ENCODE results near the gene ADGRG7.
"Not testable (repeated sequence)": the region's sequence is repeated elsewhere in the genome, so short reads cannot be mapped to it uniquely, and the experiment has no call there.

The ADGRG7 gene

GRCh38 chr3:100647657-100648056 is 38.3 kb downstream of the ADGRG7 start:
- DNase-seq (ENCODE audit: low read depth in 2 of 2): no peak

DNA sequence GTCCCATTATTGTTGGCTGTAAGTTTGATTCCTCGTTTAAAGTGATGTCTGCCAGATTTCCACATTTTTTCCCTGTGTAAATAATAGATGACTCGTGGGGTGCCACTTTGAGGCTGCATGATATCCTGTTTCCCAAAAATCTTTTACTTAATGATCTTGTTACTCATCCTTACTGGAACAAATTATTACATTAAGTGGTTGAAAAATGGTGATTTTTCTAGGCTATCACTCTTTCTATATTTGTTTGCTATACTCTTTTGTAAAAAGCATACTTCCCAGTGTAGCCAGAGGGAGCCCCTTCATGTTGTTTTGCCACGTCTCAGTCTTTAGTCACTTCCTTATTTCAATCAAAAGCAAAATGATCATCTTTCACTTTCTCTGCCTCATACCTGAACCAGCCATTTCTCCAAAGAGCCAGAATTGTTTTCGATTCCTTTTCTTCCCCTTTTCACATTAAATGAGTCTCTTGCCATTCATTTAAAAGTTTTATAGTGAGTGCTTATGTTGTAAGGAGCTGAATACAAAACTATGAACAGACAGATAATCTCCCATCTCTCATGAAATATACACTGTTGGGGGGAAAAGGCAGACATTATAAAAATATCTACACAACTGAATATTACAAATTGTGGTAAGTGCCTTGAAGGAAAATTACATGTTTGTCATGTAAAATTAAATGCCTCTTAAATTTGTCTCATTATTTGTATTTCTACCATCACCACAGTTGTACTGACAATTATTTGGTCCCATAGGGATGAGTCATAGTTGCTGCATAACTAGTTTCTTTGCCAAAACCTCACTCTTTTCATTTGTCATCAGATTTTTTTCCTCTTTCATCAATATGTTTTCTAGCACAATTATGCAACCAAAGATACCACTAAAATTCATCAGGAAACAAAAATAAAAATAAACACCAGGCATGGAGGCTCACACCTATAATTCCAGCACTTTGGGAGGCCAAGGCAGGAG is 41.5 kb downstream of the ADGRG7 start:
- no peak for DNase-seq (ENCODE audit: low read depth in 2 of 2)

- DNase-seq (ENCODE audit: low read depth in 2 of 2): no peak
Measured at GRCh38 chr3:100653604-100654294, 44.3 kb downstream of the ADGRG7 start.

- DNase-seq (ENCODE audit: low read depth in 2 of 2): no peak
Measured at GRCh38 chr3:100656945-100657344, 47.5 kb downstream of the ADGRG7 start.

GRCh38 chr3:100661294-100661693 is 51.9 kb downstream of the ADGRG7 start:
- not testable (repeated sequence) for DNase-seq (ENCODE audit: low read depth in 2 of 2)

DNA sequence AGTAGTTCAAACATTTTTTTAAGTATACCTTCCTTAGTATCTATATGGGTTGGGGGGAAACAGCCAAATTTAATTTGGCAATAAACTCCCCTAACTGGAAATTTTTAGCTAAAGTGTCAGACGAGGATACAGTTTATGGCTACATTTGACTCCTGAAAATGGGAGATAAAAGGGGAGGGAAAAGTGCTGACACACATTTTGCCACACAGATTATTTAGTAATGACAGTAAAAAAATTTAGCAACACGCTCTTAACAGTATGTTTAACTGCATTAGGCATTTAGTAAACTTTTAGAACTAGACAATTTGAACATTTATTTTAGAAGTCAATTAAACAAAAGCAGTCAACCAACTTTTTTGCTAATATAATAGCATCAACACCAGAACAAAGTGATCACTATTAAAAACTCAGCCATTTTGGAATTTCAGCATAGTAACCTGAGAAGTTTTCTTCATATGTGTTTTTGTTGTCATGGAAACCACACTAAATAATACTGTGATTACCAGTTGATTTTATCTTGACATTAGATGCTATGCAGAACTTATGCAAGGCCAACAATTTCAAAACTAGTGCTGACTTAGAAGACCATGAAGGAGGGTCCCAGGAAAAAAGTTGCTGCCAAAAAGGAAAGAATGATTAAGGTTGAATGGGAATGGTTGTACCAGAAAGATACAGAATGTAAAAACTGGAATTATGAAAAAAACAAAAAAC is 52.9 kb downstream of the ADGRG7 start:
- DNase-seq (ENCODE audit: low read depth in 2 of 2): no peak

DNA sequence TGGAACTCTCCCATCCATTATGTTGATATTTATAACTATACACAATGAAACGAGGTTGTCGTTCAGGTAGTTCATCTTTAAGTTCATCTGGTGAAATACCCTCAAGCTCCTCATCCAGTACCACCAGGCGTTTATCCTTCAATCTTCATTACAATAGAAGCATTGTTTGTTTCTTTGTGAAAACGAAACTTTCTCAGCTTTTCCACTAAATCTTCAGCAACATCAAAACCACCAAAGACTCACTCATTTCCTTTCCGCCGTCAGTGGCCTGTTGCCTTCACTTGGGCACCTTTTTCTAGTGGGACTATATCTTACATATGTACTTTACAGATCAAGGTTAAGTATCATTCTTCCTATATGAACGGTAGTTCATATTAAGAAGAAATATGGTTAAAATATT is 55.8 kb downstream of the ADGRG7 start:
- no peak for DNase-seq (ENCODE audit: low read depth in 2 of 2)

GRCh38 chr3:100666699-100667098 is 57.3 kb downstream of the ADGRG7 start:
- not testable (repeated sequence) for DNase-seq (ENCODE audit: low read depth in 2 of 2)

GRCh38 chr3:100667316-100667715 is 57.9 kb downstream of the ADGRG7 start:
- DNase-seq (ENCODE audit: low read depth in 2 of 2): not testable (repeated sequence)

- not testable (repeated sequence) for DNase-seq (ENCODE audit: low read depth in 2 of 2)
Measured at GRCh38 chr3:100670995-100671394, 61.6 kb downstream of the ADGRG7 start.

DNA sequence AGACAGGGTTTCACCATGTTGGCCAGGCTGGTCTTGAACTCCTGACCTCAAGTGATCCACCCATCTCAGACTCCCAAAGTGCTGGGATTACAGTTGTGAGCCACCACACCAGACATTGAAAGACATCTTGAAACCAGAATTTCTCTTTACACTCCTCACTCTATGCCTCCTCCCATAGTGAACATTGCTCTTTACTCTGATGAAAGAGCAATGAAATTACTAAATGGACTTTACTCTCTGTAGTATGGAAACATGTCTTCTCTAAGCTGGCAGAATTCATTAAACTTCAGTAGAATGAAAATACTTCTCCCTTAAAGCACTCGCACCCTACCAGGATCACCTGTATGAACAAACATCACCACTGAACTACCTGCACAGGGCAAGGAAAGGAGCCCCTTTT is 72.1 kb downstream of the ADGRG7 start:
- no peak for DNase-seq (ENCODE audit: low read depth in 2 of 2)

DNA sequence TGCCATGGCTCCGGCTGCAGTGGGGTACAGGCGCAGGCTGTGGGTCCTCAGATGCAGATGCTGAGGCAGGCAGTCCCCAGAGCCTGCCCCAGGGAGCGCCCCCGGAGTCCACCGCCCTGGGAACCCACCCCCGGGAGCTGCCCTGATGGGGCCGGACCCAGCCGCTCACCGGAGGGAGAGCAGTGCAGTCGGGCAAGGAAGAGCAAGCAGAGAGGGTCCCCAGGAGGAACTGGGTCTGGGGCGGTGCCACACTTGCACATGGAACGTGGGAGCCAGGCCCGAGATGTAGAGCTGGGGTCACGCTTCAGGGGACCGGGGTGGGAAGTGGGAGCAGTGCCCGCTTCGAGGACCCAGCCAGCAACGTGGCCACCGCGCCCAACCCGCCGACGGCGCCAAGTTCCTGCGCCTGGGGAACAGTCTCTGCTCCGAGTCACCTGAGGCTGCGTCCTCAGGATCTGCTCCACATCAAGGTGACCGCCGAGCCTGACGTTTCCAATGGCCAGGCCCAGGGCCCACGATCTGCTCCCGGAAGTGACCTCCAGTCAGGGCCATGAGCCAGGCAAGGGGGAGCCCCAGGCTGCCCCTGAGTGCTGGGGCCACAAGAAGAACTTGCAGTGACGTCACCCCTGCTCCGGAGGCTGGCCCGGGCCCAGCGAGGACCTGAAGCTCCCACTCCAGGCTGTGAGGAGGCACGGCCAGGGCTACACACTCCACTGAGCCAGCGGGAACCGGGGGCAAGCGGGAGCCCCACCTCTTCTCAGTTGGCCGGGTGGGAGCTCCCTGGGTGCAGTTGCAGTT is 72.9 kb downstream of the ADGRG7 start:
- no peak for DNase-seq (ENCODE audit: low read depth in 2 of 2)

DNA sequence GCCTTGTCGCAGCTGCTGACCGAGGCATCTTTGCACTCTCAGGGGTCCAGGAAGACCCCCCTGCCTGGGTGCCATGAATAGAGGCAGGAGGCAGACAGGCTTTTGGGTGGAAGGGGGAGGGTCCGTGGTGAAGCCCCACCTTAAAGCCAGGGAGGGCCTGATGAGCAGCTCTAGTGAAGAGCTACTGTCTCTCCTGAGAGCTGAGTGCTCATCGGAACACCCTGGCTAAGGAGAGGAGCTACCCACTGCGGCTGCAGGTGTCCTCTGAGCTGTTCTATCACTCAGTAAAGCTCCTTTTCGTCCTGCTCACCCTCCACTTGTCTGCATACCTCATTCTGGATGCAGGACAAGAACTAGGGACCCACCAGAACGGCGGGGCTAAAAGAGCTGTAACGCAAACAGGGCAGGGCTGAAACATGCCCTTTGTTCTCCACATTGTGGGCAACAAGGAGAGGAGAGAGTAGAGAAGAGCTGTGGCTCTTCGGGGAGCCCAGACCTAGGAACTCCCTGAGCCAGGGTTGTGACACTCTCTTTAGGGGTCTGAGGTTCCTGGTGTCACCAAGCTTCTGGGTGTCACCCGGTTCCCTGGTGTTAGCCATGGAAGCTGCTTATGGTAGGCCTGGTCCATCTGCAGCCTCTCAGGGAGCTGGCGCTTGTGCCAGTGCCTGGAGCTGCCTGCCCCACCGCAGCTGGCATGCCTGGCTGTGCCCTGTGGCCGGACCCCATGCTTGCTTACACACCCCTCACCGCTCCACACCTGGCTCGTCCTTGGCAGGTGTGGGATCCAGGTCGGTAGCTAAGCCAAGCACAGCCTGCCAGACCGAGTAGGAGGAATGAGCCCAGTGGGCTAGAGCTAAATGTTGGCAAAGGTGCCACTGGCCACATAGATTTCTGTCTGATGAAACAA is 73.7 kb downstream of the ADGRG7 start:
- DNase-seq (ENCODE audit: low read depth in 2 of 2): no peak

- no peak for DNase-seq (ENCODE audit: low read depth in 2 of 2)
Measured at GRCh38 chr3:100693225-100693624, 83.8 kb downstream of the ADGRG7 start.

- no peak for DNase-seq (ENCODE audit: low read depth in 2 of 2)
Measured at GRCh38 chr3:100695696-100696095, 86.3 kb downstream of the ADGRG7 start.

DNA sequence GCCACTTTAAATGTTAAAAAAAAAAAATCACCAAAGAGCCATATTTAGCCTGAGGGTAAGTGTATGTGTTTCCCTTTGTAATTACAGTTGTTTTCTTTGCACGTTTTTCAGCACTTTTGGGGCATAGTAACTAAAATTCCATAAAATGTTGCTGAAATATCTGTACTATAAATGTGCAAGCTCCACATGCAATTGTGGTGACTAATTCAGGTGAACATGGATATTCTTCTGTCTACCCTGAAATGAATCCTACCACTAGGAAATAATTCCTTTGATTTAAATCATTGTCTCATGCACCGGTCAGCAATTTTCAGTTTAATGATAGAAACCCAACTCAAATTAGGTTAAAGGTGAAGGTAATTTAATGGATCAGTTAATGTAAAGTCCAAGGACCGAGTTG is 86.8 kb downstream of the ADGRG7 start:
- no peak for DNase-seq (ENCODE audit: low read depth in 2 of 2)

DNA sequence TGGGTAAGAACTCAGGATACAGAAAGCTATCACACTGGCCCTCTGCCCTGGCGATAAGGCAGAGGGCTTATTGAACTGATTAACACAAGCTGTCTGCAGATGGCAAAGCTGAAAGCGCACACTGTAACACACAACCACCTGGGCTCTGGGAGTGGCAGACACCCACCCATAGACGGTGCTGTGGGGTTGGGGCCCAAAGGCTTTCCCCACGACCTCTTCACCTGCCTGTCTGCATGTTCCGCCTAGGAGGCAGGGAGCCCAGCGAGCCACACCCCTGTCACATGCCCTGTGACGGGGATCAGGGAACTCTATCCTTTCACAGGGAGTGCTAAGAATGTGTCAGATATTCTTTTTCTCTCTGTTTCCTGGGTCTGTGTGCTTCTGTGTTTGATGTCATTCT is 87.8 kb downstream of the ADGRG7 start:
- DNase-seq (ENCODE audit: low read depth in 2 of 2): no peak

GRCh38 chr3:100697723-100698285 is 88.4 kb downstream of the ADGRG7 start:
- DNase-seq (ENCODE audit: low read depth in 2 of 2): no peak

- DNase-seq (ENCODE audit: low read depth in 2 of 2): no peak
Measured at GRCh38 chr3:100698736-100699135, 89.3 kb downstream of the ADGRG7 start.

DNA sequence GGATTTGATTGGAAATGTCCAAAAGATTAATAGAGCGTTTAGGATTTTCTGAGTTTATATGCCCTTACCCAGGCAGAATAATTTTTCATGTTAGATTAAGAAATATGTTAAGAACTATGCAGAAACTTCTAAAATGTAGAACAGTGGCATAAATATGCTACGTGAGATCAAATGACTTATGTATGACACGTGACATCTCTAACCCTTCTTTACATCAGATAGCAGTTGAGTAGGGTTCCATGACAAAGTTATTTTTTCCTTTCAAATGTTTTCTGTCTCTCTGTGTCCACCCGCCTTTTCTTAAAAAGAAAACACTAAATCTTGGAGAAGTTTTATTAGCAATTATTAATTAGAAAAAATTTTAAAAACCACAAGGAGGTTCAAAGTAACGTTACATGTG is 91.3 kb downstream of the ADGRG7 start:
- no peak for DNase-seq (ENCODE audit: low read depth in 2 of 2)

Measured in stimulated activated CD4-positive, alpha-beta T cell treated with anti-CD3 and anti-CD28 coated beads, Interleukin-1b, Interleukin-23, amount 100 ng/mL, for 1 hour (primary cell).